GM12892 (cell line): ENCODE measurements around the gene SLC6A17.

Experiments used
- POLR2A ChIP-seq: IDR thresholded peaks from 2 replicates; pipeline ENCODE4 v1.6.1; 2011; ENCODE audit warnings: low read depth, low read length, control low read depth
- POLR2AphosphoS5 ChIP-seq: IDR thresholded peaks from 2 replicates; pipeline ENCODE4 v1.6.1; 2011; ENCODE audit warnings: low read depth, low read length, control low read depth

- TF ChIP-seq POLR2AphosphoS5 (no peak), POLR2A (no peak)
Observed at GRCh38 chr1:110134050-110134595, 16.2 kb upstream of the SLC6A17 start.
